Measurements from ENCODE around the gene AGBL4. TPM values are rescaled to one million over a fixed set of nuclear protein-coding genes. Genes with fewer than 3 reads are reported as not detected.

AGBL4 gene
- total RNA-seq, 1 donor from 2014 or later, result not detected

GRCh38 chr1:48940962-48941732 lies 1082.6 kb downstream of the AGBL4 start:
- no peak for DNase-seq

- no peak for DNase-seq
These were observed 1083.4 kb downstream of the AGBL4 start for GRCh38 chr1:48940354-48940753.

DNA sequence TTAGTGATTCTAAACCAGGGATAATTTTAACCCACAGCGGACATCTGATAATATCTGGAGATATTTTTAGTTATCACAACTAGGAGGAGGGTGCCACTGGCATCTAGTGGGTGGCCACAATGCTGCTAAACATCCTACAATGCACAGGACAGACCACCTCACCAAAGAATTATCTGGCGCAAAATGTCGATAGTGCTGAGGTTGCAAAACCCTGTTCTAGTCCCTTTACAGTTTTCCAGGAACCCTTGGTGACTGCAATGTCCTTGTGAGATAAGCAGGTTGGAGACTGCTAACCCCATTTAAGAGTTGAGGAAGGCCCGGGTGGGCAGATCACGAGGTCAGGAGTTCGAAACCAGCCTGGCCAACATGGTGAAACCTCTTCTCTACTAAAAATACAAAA lies 1083.9 kb downstream of the AGBL4 start:
- no peak for DNase-seq

- DNase-seq, result no peak
These were observed 1084.7 kb downstream of the AGBL4 start for GRCh38 chr1:48939042-48939441.

DNA sequence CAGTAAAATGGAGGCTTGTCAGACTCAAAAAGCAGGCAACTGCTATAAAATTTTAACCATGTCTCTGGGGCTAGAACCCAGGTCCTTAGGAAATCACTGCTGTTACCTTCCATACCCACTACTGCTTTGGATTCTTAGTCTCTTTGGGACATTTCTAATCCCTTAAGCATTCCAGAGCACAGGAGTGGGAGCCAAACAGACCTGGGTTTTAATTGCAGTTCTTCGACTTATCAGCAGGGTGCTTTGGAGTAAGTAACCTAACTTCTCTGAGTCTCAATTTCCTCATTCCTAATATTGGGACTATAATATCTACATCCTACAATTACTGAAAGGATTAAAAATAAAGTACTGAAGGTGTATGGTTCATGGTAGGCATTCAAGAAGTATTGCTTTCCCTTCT lies 1086.0 kb downstream of the AGBL4 start:
- no peak for DNase-seq

GRCh38 chr1:48936436-48936835 lies 1087.3 kb downstream of the AGBL4 start:
- DNase-seq, result no peak

GRCh38 chr1:48932366-48932765 lies 1091.4 kb downstream of the AGBL4 start:
- peak; percentile 57 for DNase-seq

- DNase-seq, result no peak
These were observed 1092.1 kb downstream of the AGBL4 start for GRCh38 chr1:48931506-48932192.

- DNase-seq, result no peak
These were observed 1093.7 kb downstream of the AGBL4 start for GRCh38 chr1:48930011-48930410.

GRCh38 chr1:48924099-48924498 lies 1099.7 kb downstream of the AGBL4 start:
- DNase-seq, result peak; percentile 18

DNA sequence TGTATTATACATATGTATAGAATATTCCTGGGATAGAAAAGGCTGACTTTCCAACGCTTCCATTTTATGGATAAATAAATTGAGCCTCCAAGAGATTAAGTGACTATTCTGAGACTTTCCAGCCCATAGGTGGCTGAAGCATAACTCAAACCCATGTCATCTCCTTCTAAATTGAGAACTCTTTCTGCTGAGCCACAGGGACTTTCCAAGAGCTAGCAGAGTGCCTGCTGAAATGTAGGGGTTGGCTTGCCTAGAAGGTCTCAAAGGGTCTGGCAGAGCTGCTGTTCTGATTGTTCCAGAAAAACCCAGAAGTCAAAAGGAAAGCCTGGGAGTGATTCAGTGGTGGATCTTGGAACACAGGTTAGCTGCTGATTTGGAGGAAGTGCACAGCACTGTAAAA lies 1100.6 kb downstream of the AGBL4 start:
- no peak for DNase-seq

GRCh38 chr1:48920851-48921250 lies 1102.9 kb downstream of the AGBL4 start:
- DNase-seq, result no peak

DNA sequence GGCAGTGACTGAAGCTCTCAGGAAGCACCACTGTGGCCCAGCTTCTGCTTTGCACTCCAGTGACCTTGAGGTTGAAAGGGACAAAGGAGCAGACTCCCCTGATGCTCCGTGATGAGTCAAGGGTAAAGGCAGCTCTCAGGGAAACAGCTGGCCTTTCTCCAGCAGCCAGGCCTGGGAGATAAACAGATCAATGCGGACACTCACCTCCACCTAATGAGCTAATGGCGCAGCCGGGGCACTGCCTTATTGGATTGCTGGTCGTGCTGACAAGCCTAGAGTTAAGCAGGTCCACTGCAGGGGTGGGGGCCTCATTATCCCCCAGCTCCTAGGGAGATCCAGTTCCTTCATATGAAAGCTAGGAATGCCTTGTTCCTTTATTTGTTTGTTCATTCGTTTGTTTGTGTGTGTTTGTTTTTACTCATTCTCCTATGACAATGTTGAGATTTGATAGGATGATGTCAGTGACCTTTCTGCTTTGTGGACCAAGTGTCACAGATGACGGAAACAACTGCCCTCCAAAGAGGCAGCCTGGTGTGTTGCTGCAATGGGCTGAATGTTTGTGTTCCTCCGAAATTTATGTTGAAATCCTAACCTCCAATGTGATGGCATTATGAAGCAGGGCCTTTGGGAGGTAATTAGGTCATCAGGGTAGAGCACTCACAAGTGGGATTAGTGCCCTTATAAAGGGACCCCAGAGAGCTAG lies 1105.7 kb downstream of the AGBL4 start:
- no peak for DNase-seq

DNA sequence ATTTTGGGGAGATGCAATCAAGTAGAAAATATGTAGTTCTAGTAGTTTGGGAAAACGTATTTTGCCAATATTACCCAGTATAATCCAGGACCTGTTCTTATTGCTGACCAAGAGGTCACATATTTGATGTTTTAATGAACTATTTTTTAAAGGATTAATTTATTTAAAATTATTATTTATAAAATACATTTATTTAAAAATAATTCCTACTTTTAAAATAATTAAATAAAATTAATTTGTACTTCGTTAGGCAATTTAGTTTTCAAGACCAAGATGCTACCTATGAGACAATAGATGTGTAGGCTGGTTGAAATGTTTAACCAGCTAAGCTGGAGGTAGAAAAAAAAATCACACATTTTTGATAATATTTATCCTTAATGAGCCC lies 1106.7 kb downstream of the AGBL4 start:
- DNase-seq, result no peak

DNA sequence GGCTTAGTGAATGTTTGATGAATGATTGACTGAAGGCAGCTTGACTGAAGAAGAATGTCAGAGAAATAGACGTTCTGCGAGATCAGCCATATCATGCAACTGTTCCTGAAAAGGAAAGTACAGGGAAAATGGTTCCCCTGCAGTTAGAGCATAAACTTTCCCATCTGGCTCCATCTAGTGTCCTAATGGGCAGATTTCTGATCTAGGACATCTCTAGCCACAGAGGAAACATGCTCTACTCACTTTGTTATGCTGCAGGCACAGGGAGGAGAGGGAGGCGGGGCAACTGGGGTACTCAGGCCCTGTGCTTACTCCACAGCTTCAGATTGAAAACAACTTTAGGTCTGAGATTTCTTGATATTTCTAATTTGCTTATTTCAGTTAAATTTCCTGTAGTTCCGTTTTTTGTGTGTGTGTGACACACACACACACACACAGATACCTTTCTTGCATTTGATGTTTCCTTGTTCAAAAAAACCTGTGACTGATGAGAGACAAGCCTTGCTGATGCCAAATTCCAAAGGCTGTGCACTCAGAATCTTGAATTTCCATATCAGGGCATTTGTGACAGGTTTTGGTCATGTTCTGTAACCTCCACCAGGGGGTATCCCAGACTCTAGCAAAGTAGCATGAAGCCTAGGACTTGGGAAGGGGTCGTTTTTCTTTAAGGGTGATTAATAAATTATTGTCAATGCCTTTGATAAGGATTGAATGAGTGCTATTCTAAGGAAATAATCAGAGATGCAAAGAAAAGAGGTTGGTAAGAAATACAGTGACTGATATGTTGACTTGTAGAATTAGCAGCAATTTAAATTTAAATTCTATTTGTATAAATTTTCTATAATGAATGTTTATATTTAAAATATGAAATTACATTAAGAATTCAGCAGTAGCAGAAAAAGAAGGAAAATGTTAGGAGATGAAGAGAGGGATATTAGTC lies 1107.4 kb downstream of the AGBL4 start:
- DNase-seq, result peak; percentile 63

- no peak for DNase-seq
These were observed 1115.1 kb downstream of the AGBL4 start for GRCh38 chr1:48908606-48909005.

GRCh38 chr1:48906729-48907128 lies 1117.0 kb downstream of the AGBL4 start:
- DNase-seq, result no peak

- DNase-seq, result no peak
These were observed 1117.6 kb downstream of the AGBL4 start for GRCh38 chr1:48906164-48906563.

- no peak for DNase-seq
These were observed 1120.5 kb downstream of the AGBL4 start for GRCh38 chr1:48903291-48903690.

GRCh38 chr1:48898894-48899293 lies 1124.9 kb downstream of the AGBL4 start:
- no peak for DNase-seq

DNA sequence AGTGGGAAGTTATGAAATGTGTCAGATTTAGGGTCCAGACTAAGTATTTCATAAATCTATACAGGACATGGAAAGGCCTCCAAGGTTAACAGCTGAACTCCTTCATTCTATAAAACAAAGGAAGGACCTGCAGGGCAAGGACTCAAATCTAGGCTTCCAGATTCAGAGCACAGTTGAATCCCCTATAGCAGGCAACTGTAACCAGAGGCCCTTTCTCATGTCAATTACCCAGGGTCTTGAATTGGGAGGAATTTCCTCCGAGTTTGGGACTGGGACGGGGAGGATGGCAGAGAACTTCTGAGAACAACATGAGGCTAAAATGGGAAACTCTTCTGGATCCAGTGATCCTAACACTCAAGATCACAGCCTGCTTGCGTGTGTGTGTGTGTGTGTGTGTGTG lies 1134.1 kb downstream of the AGBL4 start:
- no peak for DNase-seq

DNA sequence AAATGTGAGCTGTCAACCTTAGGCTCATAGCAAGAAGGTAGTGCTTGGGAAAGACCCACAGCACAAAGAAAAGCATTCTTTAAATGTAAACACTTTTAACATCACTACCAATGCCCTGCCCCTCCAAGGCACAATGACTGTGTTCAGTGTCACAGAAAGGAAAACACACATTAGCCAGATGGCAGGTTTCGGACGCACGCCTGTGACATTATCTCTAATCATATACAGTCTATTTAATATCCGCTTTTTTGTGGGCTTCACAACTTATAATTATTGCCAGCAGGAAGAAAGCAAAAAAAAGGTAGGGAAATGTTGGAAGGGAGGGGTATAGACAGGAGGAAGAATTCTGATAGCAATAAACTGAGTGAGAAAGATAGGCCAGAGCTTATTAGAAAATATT lies 1134.7 kb downstream of the AGBL4 start:
- DNase-seq, result no peak

Data from tongue (tissue), 2 donors.